Osteoblast (primary cell): ENCODE data around the gene NCOA1. TPM values are rescaled to one million over a fixed set of nuclear protein-coding genes. Genes with fewer than 3 reads are reported as not detected.

Experiments
- DNase-seq: peaks from one replicate; pipeline ENCODE4 v3.0.0; 2011; ENCODE audit warnings: low spot score, mixed read lengths; ENCODE audit not compliant: insufficient read length; ENCODE audit errors: missing footprints
- H2AFZ ChIP-seq: 2 replicates; pipeline ENCODE4 v1.6.0; 2011; ENCODE audit warnings: mild to moderate bottlenecking, low read length
- H3K27ac ChIP-seq: 2 replicates; pipeline ENCODE4 v1.5.1; 2011; ENCODE audit warnings: mild to moderate bottlenecking, low read depth, low read length, moderate library complexity
- H3K27me3 ChIP-seq: 2 replicates; pipeline ENCODE4 v1.6.0; 2012; ENCODE audit warnings: mild to moderate bottlenecking, control low read depth, inconsistent platforms, low read length, moderate library complexity; ENCODE audit not compliant: insufficient read depth
- H3K36me3 ChIP-seq: 2 replicates; pipeline ENCODE4 v1.5.1; 2011; ENCODE audit warnings: mild to moderate bottlenecking, low read length, control low read depth, moderate library complexity; ENCODE audit not compliant: insufficient read depth
- H3K4me1 ChIP-seq: 2 replicates; pipeline ENCODE4 v1.5.1; 2011; ENCODE audit warnings: mild to moderate bottlenecking, low read length, control low read depth, moderate library complexity; ENCODE audit not compliant: insufficient read depth
- H3K4me2 ChIP-seq: 2 replicates; pipeline ENCODE4 v1.6.0; 2011; ENCODE audit warnings: mild to moderate bottlenecking, low read length; ENCODE audit not compliant: insufficient read depth
- H3K4me3 ChIP-seq: fragments of 200-600 bp; sonication (generic); 3 replicates; pipeline ENCODE4 v1.5.1; 2012; ENCODE audit warnings: mild to moderate bottlenecking, low read length, inconsistent platforms; ENCODE audit not compliant: insufficient read depth
- H3K79me2 ChIP-seq: 2 replicates; pipeline ENCODE4 v1.6.0; 2012; ENCODE audit warnings: mild to moderate bottlenecking, low read length, control low read depth, inconsistent platforms; ENCODE audit not compliant: insufficient read depth
- H3K9me3 ChIP-seq: 2 replicates; pipeline ENCODE4 v1.5.1; 2011; ENCODE audit warnings: low read depth, low read length, control low read depth
- H4K20me1 ChIP-seq: 2 replicates; pipeline ENCODE4 v1.6.0; 2012; ENCODE audit warnings: mild to moderate bottlenecking, low read length, control low read depth; ENCODE audit not compliant: insufficient read depth
- total RNA-seq: library from RNA; depleted of rRNA; stranded (reverse); fragments of >200 nt; gene quantifications from 2 replicates; pipeline ENCODE4 v1.2.3, GENCODE V29; 2012
- TF ChIP-seq, protein P1 (sequence below): IDR thresholded peaks from 2 replicates; pipeline ENCODE4 v1.5.1; 2011; ENCODE audit warnings: mild to moderate bottlenecking, low read depth, low read length, moderate library complexity; ENCODE audit errors: extremely low read depth

NCOA1 gene
- total RNA-seq, 1 donor, result 23.2 TPM

DNA sequence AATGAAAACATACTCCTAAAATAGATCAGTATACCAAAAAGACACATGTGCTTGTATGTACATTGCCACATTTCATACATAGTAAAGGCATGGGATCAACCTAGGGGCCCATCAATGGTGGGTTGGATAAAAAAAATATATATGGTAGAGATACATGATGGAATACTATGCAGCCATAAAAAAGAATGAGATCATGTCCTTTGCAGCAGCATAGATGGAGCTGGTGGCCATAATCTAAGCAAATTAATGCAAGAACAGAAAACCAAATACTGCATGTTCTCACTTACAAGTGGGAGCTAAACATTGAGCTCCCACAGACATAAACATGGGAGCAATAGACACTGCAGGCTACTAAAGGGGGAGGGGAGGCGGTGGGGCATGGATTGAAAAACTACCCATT lies 18.6 kb upstream of the NCOA1 start:
- Histone ChIP-seq H3K4me1 (no peaks in the 10 kb centered on the region), H3K27ac (no peak overlapping the region), H3K36me3 (no peaks in the 10 kb centered on the region)

DNA sequence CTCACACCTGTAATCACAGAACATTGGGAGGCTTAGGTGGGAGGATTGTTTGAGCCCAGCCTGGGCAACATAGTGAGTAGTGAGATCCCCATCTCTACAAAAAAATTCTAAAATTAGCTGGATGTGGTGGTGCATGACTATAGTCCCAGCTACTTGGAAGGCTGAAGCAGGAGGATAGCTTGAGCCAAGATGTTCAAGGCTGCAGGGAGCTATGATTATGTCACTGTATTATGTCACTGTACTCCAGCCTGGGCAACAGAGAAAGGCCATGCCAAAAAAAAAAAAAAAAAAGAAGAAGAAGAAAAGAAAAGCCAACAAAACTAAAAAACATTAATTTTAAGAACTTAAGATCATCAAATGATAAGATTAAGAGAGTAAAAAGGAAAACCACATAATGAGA lies 17.4 kb upstream of the NCOA1 start:
- no peak for DNase-seq
- no peak overlapping the region for H3K27ac ChIP-seq

More for the DNA sequence above, 18.6 kb upstream of the NCOA1 start:
- Histone ChIP-seq H4K20me1 (no peaks in the 10 kb centered on the region), H3K4me3 (no peak overlapping the region), H3K79me2 (no peaks in the 10 kb centered on the region), H3K9me3 (no peaks in the 10 kb centered on the region), H2AFZ (no peak overlapping the region), H3K4me2 (no peak overlapping the region), H3K27me3 (no peaks in the 10 kb centered on the region)
- TF ChIP-seq, protein P1, sequence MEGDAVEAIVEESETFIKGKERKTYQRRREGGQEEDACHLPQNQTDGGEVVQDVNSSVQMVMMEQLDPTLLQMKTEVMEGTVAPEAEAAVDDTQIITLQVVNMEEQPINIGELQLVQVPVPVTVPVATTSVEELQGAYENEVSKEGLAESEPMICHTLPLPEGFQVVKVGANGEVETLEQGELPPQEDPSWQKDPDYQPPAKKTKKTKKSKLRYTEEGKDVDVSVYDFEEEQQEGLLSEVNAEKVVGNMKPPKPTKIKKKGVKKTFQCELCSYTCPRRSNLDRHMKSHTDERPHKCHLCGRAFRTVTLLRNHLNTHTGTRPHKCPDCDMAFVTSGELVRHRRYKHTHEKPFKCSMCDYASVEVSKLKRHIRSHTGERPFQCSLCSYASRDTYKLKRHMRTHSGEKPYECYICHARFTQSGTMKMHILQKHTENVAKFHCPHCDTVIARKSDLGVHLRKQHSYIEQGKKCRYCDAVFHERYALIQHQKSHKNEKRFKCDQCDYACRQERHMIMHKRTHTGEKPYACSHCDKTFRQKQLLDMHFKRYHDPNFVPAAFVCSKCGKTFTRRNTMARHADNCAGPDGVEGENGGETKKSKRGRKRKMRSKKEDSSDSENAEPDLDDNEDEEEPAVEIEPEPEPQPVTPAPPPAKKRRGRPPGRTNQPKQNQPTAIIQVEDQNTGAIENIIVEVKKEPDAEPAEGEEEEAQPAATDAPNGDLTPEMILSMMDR, result no peak
- no peak for DNase-seq

DNA sequence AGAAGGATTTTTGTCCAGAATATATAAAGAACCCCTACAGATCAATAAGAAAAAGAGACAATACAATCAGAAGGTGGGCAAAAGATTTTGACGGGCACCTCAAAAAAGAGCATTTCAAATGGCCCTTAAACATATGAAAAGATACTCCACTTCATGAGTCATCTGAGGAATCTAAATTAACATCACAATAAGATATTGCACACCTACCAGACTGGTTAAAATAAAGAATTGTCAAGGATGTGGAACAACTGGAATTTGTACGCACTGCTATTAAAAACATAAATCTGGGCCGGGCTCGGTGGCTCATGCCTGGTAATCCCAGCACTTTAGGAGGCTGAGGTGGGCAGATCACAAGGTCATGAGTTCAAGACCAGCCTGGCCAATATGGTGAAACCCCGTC lies 17.0 kb upstream of the NCOA1 start:
- Histone ChIP-seq H2AFZ (no peak overlapping the region), H3K27me3 (no peaks in the 10 kb centered on the region), H3K27ac (no peak overlapping the region), H3K4me1 (no peaks in the 10 kb centered on the region), H3K79me2 (no peaks in the 10 kb centered on the region), H4K20me1 (no peaks in the 10 kb centered on the region), H3K4me2 (no peak overlapping the region), H3K4me3 (no peak overlapping the region), H3K36me3 (no peaks in the 10 kb centered on the region), H3K9me3 (no peaks in the 10 kb centered on the region)
- DNase-seq, result no peak
- TF ChIP-seq, protein P1, result no peak

More for the DNA sequence above, 17.4 kb upstream of the NCOA1 start:
- H3K9me3 ChIP-seq, result no peaks in the 10 kb centered on the region
- H4K20me1 ChIP-seq, result no peaks in the 10 kb centered on the region
- no peak overlapping the region for H2AFZ ChIP-seq
- no peaks in the 10 kb centered on the region for H3K27me3 ChIP-seq
- no peaks in the 10 kb centered on the region for H3K36me3 ChIP-seq
- no peak overlapping the region for H3K4me2 ChIP-seq
- H3K79me2 ChIP-seq, result no peaks in the 10 kb centered on the region
- no peak overlapping the region for H3K4me3 ChIP-seq
- H3K4me1 ChIP-seq, result no peaks in the 10 kb centered on the region
- TF ChIP-seq, protein P1, result no peak

DNA sequence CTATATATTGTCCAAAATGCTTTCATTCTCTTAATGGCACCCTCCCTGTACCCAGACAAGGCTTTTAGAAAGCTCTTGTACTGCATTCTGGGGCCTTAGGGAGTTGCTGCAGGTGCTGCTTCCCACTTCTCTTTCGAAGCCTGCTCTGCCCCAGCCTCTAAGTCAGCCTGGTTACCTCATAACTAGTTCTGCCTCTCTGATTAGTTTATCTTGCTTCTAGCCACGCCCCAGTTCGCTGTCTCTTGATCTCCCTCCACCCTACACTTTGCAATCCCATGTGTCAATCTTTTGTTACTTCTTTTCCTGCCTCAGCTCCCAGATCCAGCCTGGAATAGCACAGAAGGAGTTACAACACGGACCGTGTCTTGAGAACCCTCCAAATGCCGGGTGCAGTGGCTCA lies 13.8 kb upstream of the NCOA1 start:
- TF ChIP-seq, protein P1, result no peak
- H3K79me2 ChIP-seq, result no peaks in the 10 kb centered on the region
- H3K27ac ChIP-seq, result no peak overlapping the region

More for the DNA sequence above, 13.8 kb upstream of the NCOA1 start:
- no peak overlapping the region for H2AFZ ChIP-seq
- no peak overlapping the region for H3K4me3 ChIP-seq
- no peaks in the 10 kb centered on the region for H3K36me3 ChIP-seq
- no peaks in the 10 kb centered on the region for H3K9me3 ChIP-seq
- H4K20me1 ChIP-seq, result no peaks in the 10 kb centered on the region
- no peaks in the 10 kb centered on the region for H3K27me3 ChIP-seq
- no peaks in the 10 kb centered on the region for H3K4me1 ChIP-seq
- DNase-seq, result no peak
- H3K4me2 ChIP-seq, result no peak overlapping the region
